Thyroid gland (tissue), 4 donors: Measurements from ENCODE around the gene ARHGAP10. TPM values are rescaled to one million over a fixed set of nuclear protein-coding genes. Genes with fewer than 3 reads are reported as not detected.
"Not testable (repeated sequence)": the region's sequence is repeated elsewhere in the genome, so short reads cannot be mapped to it uniquely, and the experiment has no call there.

Experiments
- DNase-seq, 2 donors: peaks; one replicate each; pipeline ENCODE4 v3.0.0-alpha.2; 2019
- H3K27ac ChIP-seq, 3 donors: fragments of 200-600 bp; sonication (generic); 1 replicate in 2 of 3; 2 replicates in 1 of 3; pipeline ENCODE4 v1.5.1; 2016 to 2019; ENCODE audit warnings: mild to moderate bottlenecking in 1 of 3, moderate library complexity in 1 of 3
- H3K27me3 ChIP-seq: fragments of 200-600 bp; sonication (generic); one replicate; pipeline ENCODE4 v1.5.1; 2019
- H3K36me3 ChIP-seq, 2 donors: fragments of 200-600 bp; sonication (generic); one replicate each; pipeline ENCODE4 v1.5.1; 2016 to 2019
- H3K4me1 ChIP-seq, 2 donors: fragments of 200-600 bp; sonication (generic); one replicate each; pipeline ENCODE4 v1.5.1; 2017 to 2019
- H3K4me3 ChIP-seq, 3 donors: fragments of 200-600 bp; sonication (generic); replicated peaks in 1 of 3; 1 replicate in 2 of 3; 2 replicates in 1 of 3; pipeline ENCODE4 v1.5.1; 2016; ENCODE audit warnings: mild to moderate bottlenecking in 1 of 3
- H3K9me3 ChIP-seq: fragments of 200-600 bp; sonication (generic); one replicate; pipeline ENCODE4 v1.5.1; 2017
- CTCF ChIP-seq, 6 experiments: fragments of 200-600 bp in 3 of 6; fragments of 450-650 bp in 3 of 6; sonication (generic) in 3 of 6; IDR thresholded peaks; one replicate each; pipeline ENCODE4 v1.5.1; 2016 to 2019; ENCODE audit warnings: antibody characterized with exemption in 6 of 6, mild to moderate bottlenecking in 2 of 6, inconsistent platforms in 1 of 6, moderate library complexity in 1 of 6
- POLR2A ChIP-seq, 2 donors: fragments of 450-650 bp; IDR thresholded peaks; one replicate each; pipeline ENCODE4 v1.6.1; 2017; ENCODE audit warnings: antibody characterized with exemption in 2 of 2, mild to moderate bottlenecking in 2 of 2, moderate library complexity in 1 of 2
- WGBS, 2 donors: methylation state at CpG; one replicate each; pipeline ENCODE4 v1.1.5; 2017; 5-methylcytosine and 5-hydroxymethylcytosine counted together
- intact Hi-C: fragments of 100-400 bp; cut with DNase I; formaldehyde crosslinking; loops from one replicate; pipeline ENCODE4 v1.15.1; 2023
- total RNA-seq, 4 donors: library from RNA; depleted of rRNA; stranded (reverse); fragments of >200 nt; gene quantifications; one replicate each; pipeline ENCODE4 v1.2.3, GENCODE V29; 2016

ARHGAP10 gene
- total RNA-seq, 4 donors from 2014 or later, result 39.5 to 78.4 (median 42.0) TPM

- Histone ChIP-seq H3K4me1 (no peaks in the 10 kb centered on the region), H3K27ac (no peak overlapping the region), H3K9me3 (no peaks in the 10 kb centered on the region), H3K4me3 (no peak overlapping the region), H3K36me3 (peaks cover 5 to 14% of the 10 kb centered on the region in 2 donors), H3K27me3 (no peaks in the 10 kb centered on the region)
- intact Hi-C loops, result no loop called here
- no peak for TF ChIP-seq CTCF (IDR thresholded peaks at IDR 0.05)
- no peak for TF ChIP-seq POLR2A (IDR thresholded peaks at IDR 0.05)
- 97% methylated on average over 3 of the region's 3 CpGs for WGBS, 2 donors
- no peak for DNase-seq
Observed at GRCh38 chr4:148081745-148082144, 349.9 kb downstream of the ARHGAP10 start.

GRCh38 chr4:148083073-148083472 lies 351.2 kb downstream of the ARHGAP10 start:
- intact Hi-C loops, H3K4me3 ChIP-seq: not testable (repeated sequence)

GRCh38 chr4:148089624-148090023 lies 357.7 kb downstream of the ARHGAP10 start:
- Histone ChIP-seq H3K9me3 (no peaks in the 10 kb centered on the region), H3K4me3 (no peak overlapping the region), H3K27me3 (no peaks in the 10 kb centered on the region), H3K27ac (no peak overlapping the region), H3K4me1 (peaks cover 6 to 8% of the 10 kb centered on the region in 2 donors), H3K36me3 (no peaks in the 10 kb centered on the region)
- intact Hi-C loops, result no loop called here
- TF ChIP-seq CTCF (IDR thresholded peaks at IDR 0.05) (no peak), POLR2A (IDR thresholded peaks at IDR 0.05) (no peak)
- 93 to 97% methylated on average over 6 of the region's 6 CpGs for WGBS, 2 donors
- no peak for DNase-seq

More at GRCh38 chr4:148083073-148083472, 351.2 kb downstream of the ARHGAP10 start:
- not testable (repeated sequence) for H3K4me1 ChIP-seq, H3K27ac ChIP-seq, H3K27me3 ChIP-seq, DNase-seq, H3K9me3 ChIP-seq
- 93 to 100% methylated on average over 1 to 4 of the region's 4 CpGs for WGBS, 2 donors
- H3K36me3 ChIP-seq, result peaks cover 0 to 14% of the 10 kb centered on the region in 2 donors

- Histone ChIP-seq H3K27me3 (no peaks in the 10 kb centered on the region), H3K4me1 (peaks cover 10 to 12% of the 10 kb centered on the region in 2 donors), H3K9me3 (no peaks in the 10 kb centered on the region), H3K27ac (no peak overlapping the region), H3K36me3 (no peaks in the 10 kb centered on the region), H3K4me3 (no peak overlapping the region)
- TF ChIP-seq POLR2A (IDR thresholded peaks at IDR 0.05) (no peak), CTCF (IDR thresholded peaks at IDR 0.05) (no peak)
- intact Hi-C loops, result no loop called here
- no peak for DNase-seq
- WGBS, 2 donors, result 92 to 95% methylated on average over 6 of the region's 6 CpGs
Observed at GRCh38 chr4:148090029-148090428, 358.1 kb downstream of the ARHGAP10 start.

GRCh38 chr4:148090503-148091476 lies 358.9 kb downstream of the ARHGAP10 start:
- Histone ChIP-seq H3K27me3 (no peaks in the 10 kb centered on the region), H3K9me3 (no peaks in the 10 kb centered on the region), H3K27ac (no peak overlapping the region), H3K36me3 (no peaks in the 10 kb centered on the region), H3K4me1 (peaks cover 15 to 18% of the 10 kb centered on the region in 2 donors), H3K4me3 (no peak overlapping the region)
- DNase-seq, result no peak
- intact Hi-C loops, result no loop called here
- TF ChIP-seq CTCF (IDR thresholded peaks at IDR 0.05) (no peak), POLR2A (IDR thresholded peaks at IDR 0.05) (no peak)
- 97 to 99% methylated on average over 10 to 17 of the region's 17 CpGs for WGBS, 2 donors
